DND-41 (cell line): Measurements from ENCODE around the gene PCK1.

Experiments used
- ATAC-seq: fragments of 200-7000 bp; cut with Tn5 transposase; 3 replicates; pipeline ENCODE4 v1.9.1; 2021; ENCODE audit warnings: low read depth; ENCODE audit not compliant: insufficient read depth
- DNase-seq: peaks from one replicate; pipeline ENCODE4 v3.0.0-alpha.2; 2020
- H2AFZ ChIP-seq: 2 replicates; pipeline ENCODE4 v1.6.0; 2012; ENCODE audit warnings: low read depth, low read length
- H3K27ac ChIP-seq: 2 replicates; pipeline ENCODE4 v1.5.1; 2012; ENCODE audit warnings: low read length, inconsistent platforms
- H3K27me3 ChIP-seq: fragments of 200-600 bp; sonication (generic); 2 replicates; pipeline ENCODE4 v1.6.0; 2012; ENCODE audit warnings: low read length, mild to moderate bottlenecking, inconsistent platforms; ENCODE audit not compliant: insufficient read depth, poor library complexity
- H3K36me3 ChIP-seq: 2 replicates; pipeline ENCODE4 v1.5.1; 2012; ENCODE audit warnings: low read length, inconsistent platforms; ENCODE audit not compliant: insufficient read depth
- H3K4me1 ChIP-seq: 2 replicates; pipeline ENCODE4 v1.5.1; 2012; ENCODE audit warnings: mild to moderate bottlenecking, low read length; ENCODE audit not compliant: insufficient read depth
- H3K4me2 ChIP-seq: 2 replicates; pipeline ENCODE4 v1.6.0; 2012; ENCODE audit warnings: mild to moderate bottlenecking, moderate library complexity, low read length, inconsistent platforms; ENCODE audit not compliant: insufficient read depth
- H3K4me3 ChIP-seq, 2 experiments: fragments of 200-600 bp in 1 of 2; shearing (Covaris generic) in 1 of 2; 2 replicates each; pipeline ENCODE4 v1.5.1; 2012 to 2016; ENCODE audit warnings: inconsistent platforms in 2 of 2, low read length in 2 of 2, mild to moderate bottlenecking in 2 of 2, low read depth in 1 of 2, moderate library complexity in 1 of 2
- H3K79me2 ChIP-seq: 2 replicates; pipeline ENCODE4 v1.6.0; 2012; ENCODE audit warnings: low read length, inconsistent platforms; ENCODE audit not compliant: insufficient read depth
- H3K9ac ChIP-seq: 2 replicates; pipeline ENCODE4 v1.6.0; 2012; ENCODE audit warnings: low read depth, mild to moderate bottlenecking, inconsistent platforms, low read length, moderate library complexity
- H3K9me3 ChIP-seq: 2 replicates; pipeline ENCODE4 v1.5.1; 2012; ENCODE audit warnings: low read length, moderate library complexity, mild to moderate bottlenecking, inconsistent platforms; ENCODE audit not compliant: insufficient read depth, severe bottlenecking
- H4K20me1 ChIP-seq: 2 replicates; pipeline ENCODE4 v1.6.0; 2012; ENCODE audit warnings: low read length; ENCODE audit not compliant: insufficient read depth
- EZH2 ChIP-seq: IDR thresholded peaks from 3 replicates; pipeline ENCODE4 v1.6.1; 2012; ENCODE audit warnings: borderline replicate concordance, low read depth, mild to moderate bottlenecking, moderate library complexity, low read length, inconsistent platforms; ENCODE audit not compliant: severe bottlenecking
- TF ChIP-seq, protein P1 (sequence below): IDR thresholded peaks from 2 replicates; pipeline ENCODE4 v1.5.1; 2012; ENCODE audit warnings: borderline replicate concordance, low read length, moderate library complexity, mild to moderate bottlenecking; ENCODE audit not compliant: poor library complexity, severe bottlenecking; ENCODE audit errors: extremely low read depth

The PCK1 gene

DNA sequence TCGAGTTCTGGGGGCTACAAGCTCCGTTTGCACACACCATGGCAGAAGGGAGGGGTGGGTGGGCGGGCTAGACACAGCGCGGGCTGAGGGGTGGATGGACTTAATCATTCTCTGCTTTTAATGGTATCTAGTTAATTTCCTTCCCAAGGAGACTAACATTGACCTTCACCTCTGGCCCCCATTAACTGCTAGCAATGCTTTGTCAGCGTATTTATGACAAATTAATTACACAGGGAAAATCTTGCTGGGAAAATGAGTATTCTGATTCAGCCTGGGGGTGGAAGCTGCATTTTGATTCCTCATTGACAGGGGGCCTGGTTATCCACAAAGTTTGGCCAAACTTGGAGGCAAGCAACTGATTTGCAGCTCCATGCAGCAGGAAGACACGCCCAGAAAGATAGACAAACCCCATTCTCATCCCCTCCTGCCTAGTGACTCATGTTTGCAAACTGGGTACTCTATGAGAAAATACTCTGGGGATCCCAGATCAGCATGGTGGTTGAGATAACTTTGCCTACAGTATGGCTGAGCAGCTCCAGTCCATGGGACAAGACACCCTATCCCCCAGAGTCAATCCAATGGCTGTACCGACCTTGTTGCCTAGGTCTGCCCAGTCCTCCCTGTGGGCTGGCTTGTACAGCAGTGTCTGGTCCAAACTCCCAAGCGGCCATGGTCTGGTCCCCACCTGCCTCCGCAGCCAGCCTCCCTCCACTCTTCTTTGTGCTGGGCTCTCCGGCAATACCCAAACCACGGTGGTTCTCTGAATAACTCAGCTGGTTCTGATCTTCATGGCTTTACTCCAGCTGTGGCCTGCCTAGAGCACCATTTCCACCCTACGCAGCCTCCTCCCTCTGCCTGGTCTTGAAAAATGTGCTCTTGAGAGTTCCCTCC, 39.7 kb downstream of the PCK1 start:
- peaks cover 24% of the 10 kb centered on the region for H3K27me3 ChIP-seq
- ATAC-seq: no peak

DNA sequence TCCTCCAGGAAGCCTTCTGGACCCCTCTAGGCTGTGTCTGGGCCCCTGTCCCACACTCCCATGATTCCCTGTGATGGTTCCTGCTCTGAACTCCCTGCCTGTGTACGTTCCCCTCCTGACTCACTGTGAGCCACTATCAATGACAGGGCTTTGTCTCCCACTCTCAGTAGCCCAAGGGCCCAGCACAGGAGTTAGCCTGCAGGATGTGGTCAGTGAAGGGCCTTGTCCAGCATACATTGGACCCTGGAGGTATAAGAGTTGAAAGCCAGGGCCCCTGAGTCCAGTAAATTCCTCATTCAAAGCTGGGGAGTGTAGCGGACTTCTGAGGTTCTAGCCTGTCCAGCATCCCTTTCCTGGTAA, 40.3 kb downstream of the PCK1 start:
- Histone ChIP-seq H3K27me3 (peaks cover 25% of the 10 kb centered on the region), H3K4me2 (no peak overlapping the region)
- TF ChIP-seq EZH2: no peak
- TF ChIP-seq, protein P1, sequence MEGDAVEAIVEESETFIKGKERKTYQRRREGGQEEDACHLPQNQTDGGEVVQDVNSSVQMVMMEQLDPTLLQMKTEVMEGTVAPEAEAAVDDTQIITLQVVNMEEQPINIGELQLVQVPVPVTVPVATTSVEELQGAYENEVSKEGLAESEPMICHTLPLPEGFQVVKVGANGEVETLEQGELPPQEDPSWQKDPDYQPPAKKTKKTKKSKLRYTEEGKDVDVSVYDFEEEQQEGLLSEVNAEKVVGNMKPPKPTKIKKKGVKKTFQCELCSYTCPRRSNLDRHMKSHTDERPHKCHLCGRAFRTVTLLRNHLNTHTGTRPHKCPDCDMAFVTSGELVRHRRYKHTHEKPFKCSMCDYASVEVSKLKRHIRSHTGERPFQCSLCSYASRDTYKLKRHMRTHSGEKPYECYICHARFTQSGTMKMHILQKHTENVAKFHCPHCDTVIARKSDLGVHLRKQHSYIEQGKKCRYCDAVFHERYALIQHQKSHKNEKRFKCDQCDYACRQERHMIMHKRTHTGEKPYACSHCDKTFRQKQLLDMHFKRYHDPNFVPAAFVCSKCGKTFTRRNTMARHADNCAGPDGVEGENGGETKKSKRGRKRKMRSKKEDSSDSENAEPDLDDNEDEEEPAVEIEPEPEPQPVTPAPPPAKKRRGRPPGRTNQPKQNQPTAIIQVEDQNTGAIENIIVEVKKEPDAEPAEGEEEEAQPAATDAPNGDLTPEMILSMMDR: no peak

More for the DNA sequence above, 39.7 kb downstream of the PCK1 start:
- H3K4me1 ChIP-seq: no peaks in the 10 kb centered on the region; the same call in 1 of the 2 replicates
- H3K27ac ChIP-seq: no peak overlapping the region
- no peaks in the 10 kb centered on the region for H3K36me3 ChIP-seq
- H4K20me1 ChIP-seq: peaks cover 37% of the 10 kb centered on the region
- no peak for TF ChIP-seq EZH2
- no peak overlapping the region for H2AFZ ChIP-seq
- no peak overlapping the region for H3K4me3 ChIP-seq
- H3K4me2 ChIP-seq: no peak overlapping the region
- no peaks in the 10 kb centered on the region for H3K79me2 ChIP-seq
- no peaks in the 10 kb centered on the region for H3K9me3 ChIP-seq
- no peak overlapping the region for H3K9ac ChIP-seq
- no peak for DNase-seq

DNA sequence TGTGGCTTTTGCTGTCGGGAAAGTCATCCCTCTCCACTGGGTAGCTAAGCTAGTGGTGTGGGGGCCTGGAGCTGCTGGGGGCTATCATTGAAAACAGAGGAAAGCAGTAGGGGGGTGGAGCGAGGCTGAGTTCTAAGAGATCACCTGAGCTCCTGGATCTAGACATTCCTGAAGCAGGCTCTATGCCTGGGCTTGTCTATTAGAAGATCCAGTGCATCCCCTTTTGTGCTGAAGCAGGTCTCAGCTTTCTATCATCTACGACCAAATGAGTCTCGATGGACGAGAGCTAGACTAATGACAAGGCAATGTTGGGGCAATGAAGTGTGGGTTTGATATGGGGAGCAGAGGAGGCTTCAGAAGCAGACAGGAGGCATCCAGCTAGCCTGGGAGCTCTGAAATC, 40.8 kb downstream of the PCK1 start:
- no peaks in the 10 kb centered on the region; the same call in 1 of the 2 replicates for H3K4me1 ChIP-seq
- no peak for TF ChIP-seq EZH2
- TF ChIP-seq, protein P1: no peak
- no peak for DNase-seq

More for the DNA sequence above, 40.3 kb downstream of the PCK1 start:
- Histone ChIP-seq H2AFZ (no peak overlapping the region), H3K9me3 (no peaks in the 10 kb centered on the region), H3K79me2 (no peaks in the 10 kb centered on the region), H3K4me1 (no peaks in the 10 kb centered on the region; the same call in 1 of the 2 replicates), H3K27ac (no peak overlapping the region), H3K36me3 (no peaks in the 10 kb centered on the region), H4K20me1 (peaks cover 30% of the 10 kb centered on the region), H3K4me3 (no peak overlapping the region), H3K9ac (no peak overlapping the region)
- DNase-seq (no peak), ATAC-seq (no peak)

DNA sequence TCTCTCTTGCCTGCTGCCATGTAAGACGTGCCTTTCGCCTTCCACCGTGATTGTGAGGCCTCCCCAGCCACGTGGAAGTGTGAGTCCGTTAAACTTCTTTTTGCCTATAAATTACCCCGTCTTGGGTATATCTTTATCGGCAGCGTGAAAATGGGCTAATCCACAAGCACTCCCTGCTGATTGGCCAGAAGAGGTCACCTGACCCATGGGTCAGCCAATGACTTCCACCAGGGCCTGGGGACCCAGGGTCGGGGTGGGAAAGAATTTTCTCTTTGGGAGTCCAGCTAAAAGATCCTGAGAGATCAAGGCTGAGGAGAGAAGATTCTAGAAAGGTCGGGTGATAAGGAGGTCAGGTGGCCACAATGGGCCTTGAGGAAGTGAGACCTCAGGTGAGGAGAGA, 42.2 kb downstream of the PCK1 start:
- TF ChIP-seq, protein P1: no peak
- TF ChIP-seq EZH2: no peak
- Histone ChIP-seq H2AFZ (no peak overlapping the region), H3K9ac (no peak overlapping the region), H3K27me3 (peaks cover 35% of the 10 kb centered on the region), H3K4me2 (no peak overlapping the region), H3K36me3 (no peaks in the 10 kb centered on the region), H3K27ac (no peak overlapping the region), H3K79me2 (no peaks in the 10 kb centered on the region), H3K9me3 (no peaks in the 10 kb centered on the region), H3K4me1 (no peaks in the 10 kb centered on the region), H4K20me1 (peaks cover 16% of the 10 kb centered on the region), H3K4me3 (no peak overlapping the region)
- DNase-seq (no peak), ATAC-seq (no peak)

More for the DNA sequence above, 40.8 kb downstream of the PCK1 start:
- Histone ChIP-seq H3K36me3 (no peaks in the 10 kb centered on the region), H3K4me2 (no peak overlapping the region), H3K4me3 (no peak overlapping the region), H3K79me2 (no peaks in the 10 kb centered on the region), H3K9me3 (no peaks in the 10 kb centered on the region), H2AFZ (no peak overlapping the region), H3K27me3 (peaks cover 28% of the 10 kb centered on the region), H3K27ac (no peak overlapping the region), H4K20me1 (peaks cover 25% of the 10 kb centered on the region), H3K9ac (no peak overlapping the region)
- ATAC-seq: no peak
